ENCODE results near the gene GDPD3. TPM values are rescaled to one million over a fixed set of nuclear protein-coding genes. Genes with fewer than 3 reads are reported as not detected.

GDPD3 gene
- total and polyA plus RNA-seq, 9 donors, result 2.6 to 7.5 (median 4.6) TPM

- H3K4me1 ChIP-seq (ENCODE audit: insufficient read depth), result peaks cover 15% of the 10 kb centered on the region
- no peaks in the 10 kb centered on the region for H3K9me3 ChIP-seq
- H3K27ac ChIP-seq, result peak overlapping the region; percentile 15 to 17
- intact Hi-C loops (cut with DNase I), result loop anchor here in 1 of 4 donors (10.0 kb wide), 1 partner anchor 335 kb away; the partner anchor contains the start of gene ZNF771
- no peak overlapping the region for H3K4me3 ChIP-seq
- TF ChIP-seq EP300 (IDR thresholded peaks at IDR 0.05) (no peak), POLR2A (IDR thresholded peaks at IDR 0.05) (no peak), CTCF (IDR thresholded peaks at IDR 0.05) (no peak)
- peak; percentile 50 to 80 (median 59) for DNase-seq
- no peaks in the 10 kb centered on the region for H3K27me3 ChIP-seq
- no peaks in the 10 kb centered on the region for H3K36me3 ChIP-seq
- WGBS, 3 donors, result 35 to 38% (median 35%) methylated on average over 28 to 31 of the region's 31 CpGs
Measured at GRCh38 chr16:30069611-30070462, 43.5 kb downstream of the GDPD3 start.

GRCh38 chr16:30068750-30069610 is 44.4 kb downstream of the GDPD3 start:
- 73 to 80% (median 76%) methylated on average over 13 to 17 of the region's 17 CpGs for WGBS, 3 donors
- Histone ChIP-seq H3K27ac (no peak overlapping the region), H3K4me3 (no peak overlapping the region), H3K27me3 (no peaks in the 10 kb centered on the region), H3K9me3 (no peaks in the 10 kb centered on the region), H3K36me3 (no peaks in the 10 kb centered on the region), H3K4me1 (ENCODE audit: insufficient read depth) (peaks cover 15% of the 10 kb centered on the region)
- intact Hi-C loops (cut with DNase I), result loop anchor here in 1 of 4 donors (10.0 kb wide), 1 partner anchor 336 kb away; the partner anchor contains the start of gene ZNF771
- DNase-seq, result peak in 1 of 5 donors; percentile 53
- TF ChIP-seq POLR2A (IDR thresholded peaks at IDR 0.05) (no peak), EP300 (IDR thresholded peaks at IDR 0.05) (no peak), CTCF (IDR thresholded peaks at IDR 0.05) (no peak)

- no peaks in the 10 kb centered on the region for H3K36me3 ChIP-seq
- peaks cover 20% of the 10 kb centered on the region for H3K4me1 ChIP-seq (ENCODE audit: insufficient read depth)
- TF ChIP-seq EP300 (IDR thresholded peaks at IDR 0.05) (no peak), CTCF (IDR thresholded peaks at IDR 0.05) (no peak), POLR2A (IDR thresholded peaks at IDR 0.05) (no peak)
- DNase-seq, result no peak
- H3K4me3 ChIP-seq, result no peak overlapping the region
- 74 to 80% (median 80%) methylated on average over 9 of the region's 9 CpGs for WGBS, 3 donors
- intact Hi-C loops (cut with DNase I), result loop anchor here in 1 of 4 donors (10.0 kb wide), 1 partner anchor 336 kb away; the partner anchor contains the start of gene ZNF771
- no peak overlapping the region for H3K27ac ChIP-seq
- no peaks in the 10 kb centered on the region for H3K27me3 ChIP-seq
- H3K9me3 ChIP-seq, result no peaks in the 10 kb centered on the region
Measured at GRCh38 chr16:30068333-30068732, 45.0 kb downstream of the GDPD3 start.

GRCh38 chr16:30067584-30067916 is 45.8 kb downstream of the GDPD3 start:
- H3K4me3 ChIP-seq, result no peak overlapping the region
- no peak for TF ChIP-seq POLR2A (IDR thresholded peaks at IDR 0.05)
- no peak for TF ChIP-seq CTCF (IDR thresholded peaks at IDR 0.05)
- TF ChIP-seq EP300 (IDR thresholded peaks at IDR 0.05), result no peak
- 52 to 71% (median 56%) methylated on average over 6 of the region's 6 CpGs for WGBS, 3 donors
- no peaks in the 10 kb centered on the region for H3K27me3 ChIP-seq
- H3K36me3 ChIP-seq, result no peaks in the 10 kb centered on the region
- peaks cover 21% of the 10 kb centered on the region for H3K4me1 ChIP-seq (ENCODE audit: insufficient read depth)
- peak overlapping the region in 1 of 2 donors; percentile 99 for H3K27ac ChIP-seq
- DNase-seq, result no peak
- H3K9me3 ChIP-seq, result no peaks in the 10 kb centered on the region
- intact Hi-C loops (cut with DNase I), result loop anchor here in 1 of 4 donors (10.0 kb wide), 1 partner anchor 337 kb away; the partner anchor contains the start of gene ZNF771

Data from ovary (tissue), 9 donors.